Measurements from ENCODE around the gene SPIRE1. TPM values are rescaled to one million over a fixed set of nuclear protein-coding genes. Genes with fewer than 3 reads are reported as not detected.

Gene SPIRE1
- total RNA-seq, 4 donors from 2014 or later: 37.4 to 50.8 (median 43.0) TPM

DNA sequence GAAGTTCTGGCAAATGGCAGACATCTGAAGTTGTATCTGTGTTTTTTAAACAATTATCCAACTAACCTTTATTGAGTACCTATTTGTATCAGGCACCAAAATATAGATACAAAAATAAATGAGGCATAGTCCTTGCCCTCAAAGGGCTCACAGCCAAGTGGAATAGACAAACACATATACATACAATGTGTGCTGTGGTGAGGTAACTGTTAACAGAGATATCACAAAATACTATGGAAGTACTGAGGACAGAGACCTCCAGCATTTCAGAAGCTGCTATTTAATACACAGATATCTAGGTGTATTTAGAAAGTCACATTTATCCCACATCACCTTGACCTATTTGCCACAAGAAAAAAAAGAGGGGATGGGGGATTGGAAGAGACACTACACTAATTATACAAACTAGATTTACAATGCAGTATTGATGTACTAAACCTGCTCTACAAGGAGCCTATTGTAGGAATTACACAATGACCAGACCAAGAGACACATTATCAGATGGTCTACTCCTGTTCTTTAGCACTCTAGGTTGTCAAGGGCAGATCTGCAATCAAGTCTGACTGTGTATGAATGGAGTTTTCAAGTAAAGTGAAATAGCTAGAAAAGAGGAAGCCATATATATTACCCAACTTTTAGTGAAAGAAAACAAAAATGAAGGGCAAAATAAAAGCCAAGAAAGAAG, 62.2 kb downstream of the SPIRE1 start:
- Histone ChIP-seq H3K4me1 (peaks cover 0 to 17% (median 0%) of the 10 kb centered on the region in 3 donors), H3K27me3 (no peaks in the 10 kb centered on the region), H3K27ac (no peak overlapping the region), H3K9me3 (no peaks in the 10 kb centered on the region), H3K36me3 (no peaks in the 10 kb centered on the region), H3K4me3 (no peak overlapping the region)
- TF ChIP-seq POLR2AphosphoS5 (IDR thresholded peaks at IDR 0.05) (no peak), POLR2A (IDR thresholded peaks at IDR 0.05) (no peak), CTCF (IDR thresholded peaks at IDR 0.05) (no peak), EP300 (IDR thresholded peaks at IDR 0.05) (no peak)
- ATAC-seq: no peak

DNA sequence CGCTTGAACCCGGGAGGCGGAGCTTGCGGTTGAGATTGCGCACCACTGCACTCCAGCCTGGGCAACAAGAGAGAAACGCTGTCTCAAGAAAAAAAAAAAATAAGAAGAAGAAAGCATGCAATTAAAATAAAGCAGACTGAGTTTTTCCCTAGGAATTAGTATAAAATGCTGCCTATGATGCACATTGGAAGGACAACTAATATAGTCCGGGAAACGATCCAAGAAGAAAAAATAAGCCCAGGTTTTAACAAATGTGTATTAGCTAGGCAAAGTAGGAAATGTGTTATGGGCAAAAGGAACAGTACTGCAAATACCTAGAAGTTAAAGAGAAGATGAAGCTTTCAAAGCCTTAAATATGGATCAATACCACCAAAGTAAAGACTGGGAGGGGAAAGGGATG, 64.0 kb downstream of the SPIRE1 start:
- no peak for ATAC-seq
- Histone ChIP-seq H3K36me3 (no peaks in the 10 kb centered on the region), H3K27me3 (no peaks in the 10 kb centered on the region), H3K27ac (no peak overlapping the region), H3K9me3 (no peaks in the 10 kb centered on the region), H3K4me1 (peaks cover 0 to 26% (median 0%) of the 10 kb centered on the region in 3 donors), H3K4me3 (no peak overlapping the region)
- WGBS, 2 donors (ENCODE audit: low coverage in 1 of 2): 47 to 52% methylated on average over 2 to 4 of the region's 8 CpGs
- TF ChIP-seq POLR2AphosphoS5 (IDR thresholded peaks at IDR 0.05) (no peak), POLR2A (IDR thresholded peaks at IDR 0.05) (no peak), CTCF (IDR thresholded peaks at IDR 0.05) (no peak), EP300 (IDR thresholded peaks at IDR 0.05) (no peak)

- Histone ChIP-seq H3K36me3 (no peaks in the 10 kb centered on the region), H3K4me3 (no peak overlapping the region), H3K27ac (no peak overlapping the region), H3K27me3 (no peaks in the 10 kb centered on the region), H3K9me3 (no peaks in the 10 kb centered on the region), H3K4me1 (peaks cover 0 to 23% (median 0%) of the 10 kb centered on the region in 3 donors)
- TF ChIP-seq POLR2AphosphoS5 (IDR thresholded peaks at IDR 0.05): no peak
- TF ChIP-seq CTCF (IDR thresholded peaks at IDR 0.05): no peak
- TF ChIP-seq EP300 (IDR thresholded peaks at IDR 0.05): no peak
- no peak for TF ChIP-seq POLR2A (IDR thresholded peaks at IDR 0.05)
- WGBS, 2 donors (ENCODE audit: low coverage in 1 of 2): 90 to 93% methylated on average over 3 to 5 of the region's 5 CpGs
- ATAC-seq: no peak
These were observed 65.2 kb downstream of the SPIRE1 start for GRCh38 chr18:12592597-12593127.

GRCh38 chr18:12589448-12589847, 68.5 kb downstream of the SPIRE1 start:
- no peak overlapping the region for H3K27ac ChIP-seq
- H3K4me3 ChIP-seq: no peak overlapping the region
- no peaks in the 10 kb centered on the region for H3K36me3 ChIP-seq
- H3K4me1 ChIP-seq: peaks cover 0 to 16% (median 0%) of the 10 kb centered on the region in 3 donors
- H3K9me3 ChIP-seq: no peaks in the 10 kb centered on the region
- TF ChIP-seq POLR2A (IDR thresholded peaks at IDR 0.05): no peak
- no peak for TF ChIP-seq CTCF (IDR thresholded peaks at IDR 0.05)
- TF ChIP-seq POLR2AphosphoS5 (IDR thresholded peaks at IDR 0.05): no peak
- TF ChIP-seq EP300 (IDR thresholded peaks at IDR 0.05): no peak
- H3K27me3 ChIP-seq: no peaks in the 10 kb centered on the region
- no peak for ATAC-seq

GRCh38 chr18:12586956-12587355, 71.0 kb downstream of the SPIRE1 start:
- H3K27me3 ChIP-seq: no peaks in the 10 kb centered on the region
- H3K4me1 ChIP-seq: peaks cover 0 to 16% (median 0%) of the 10 kb centered on the region in 3 donors
- H3K9me3 ChIP-seq: no peaks in the 10 kb centered on the region
- WGBS, 2 donors (ENCODE audit: low coverage in 1 of 2): 91% methylated on average over 1 of the region's 1 CpG; no CpG with 5 or more reads in 1 of the 2 donors
- no peak overlapping the region for H3K4me3 ChIP-seq
- no peak for TF ChIP-seq POLR2AphosphoS5 (IDR thresholded peaks at IDR 0.05)
- no peak for TF ChIP-seq CTCF (IDR thresholded peaks at IDR 0.05)
- TF ChIP-seq EP300 (IDR thresholded peaks at IDR 0.05): no peak
- no peak for TF ChIP-seq POLR2A (IDR thresholded peaks at IDR 0.05)
- H3K27ac ChIP-seq: no peak overlapping the region
- no peak for ATAC-seq
- no peaks in the 10 kb centered on the region for H3K36me3 ChIP-seq
